Astrocyte (in vitro differentiated cells and primary cell): ENCODE measurements around the gene NECTIN4. TPM values are rescaled to one million over a fixed set of nuclear protein-coding genes. Genes with fewer than 3 reads are reported as not detected.
A peak's percentile ranks its signal among the peaks of the same experiment; 100 is the strongest.

Experiments used
- DNase-seq: peaks from one replicate; pipeline ENCODE4 v3.0.0-alpha.2; 2010; ENCODE audit warnings: low read depth
- FAIRE-seq: peaks from 2 replicates; lab custom pipeline; 2011; peaks lifted over from hg19 to GRCh38; lab: Jason Lieb, UNC
- H2AFZ ChIP-seq: 2 replicates; pipeline ENCODE4 v1.6.0; 2012; ENCODE audit warnings: low read depth, low read length, inconsistent platforms
- H3K27ac ChIP-seq: 2 replicates; pipeline ENCODE4 v1.5.1; 2011; ENCODE audit warnings: low read depth, low read length, inconsistent platforms
- H3K27me3 ChIP-seq: 2 replicates; pipeline ENCODE4 v1.6.0; 2011; ENCODE audit warnings: low read length, inconsistent platforms; ENCODE audit not compliant: insufficient read depth
- H3K36me3 ChIP-seq: 2 replicates; pipeline ENCODE4 v1.5.1; 2011; ENCODE audit warnings: low read length, inconsistent platforms; ENCODE audit not compliant: insufficient read depth
- H3K4me1 ChIP-seq: 2 replicates; pipeline ENCODE4 v1.5.1; 2011; ENCODE audit warnings: low read length, inconsistent platforms; ENCODE audit not compliant: insufficient read depth
- H3K4me2 ChIP-seq: 2 replicates; pipeline ENCODE4 v1.6.0; 2012; ENCODE audit warnings: low read length, inconsistent platforms
- H3K4me3 ChIP-seq: 2 replicates; pipeline ENCODE4 v1.5.1; 2011; ENCODE audit warnings: low read depth, mild to moderate bottlenecking, low read length, inconsistent platforms; ENCODE audit not compliant: insufficient read depth
- H3K79me2 ChIP-seq: 2 replicates; pipeline ENCODE4 v1.6.0; 2012; ENCODE audit warnings: mild to moderate bottlenecking, low read length, inconsistent platforms; ENCODE audit not compliant: insufficient read depth
- H3K9ac ChIP-seq: 2 replicates; pipeline ENCODE4 v1.6.0; 2012; ENCODE audit warnings: mild to moderate bottlenecking, low read length, inconsistent platforms
- H3K9me3 ChIP-seq: 2 replicates; pipeline ENCODE4 v1.5.1; 2012; ENCODE audit warnings: low read depth, mild to moderate bottlenecking, low read length, inconsistent platforms; ENCODE audit not compliant: insufficient read depth
- H4K20me1 ChIP-seq: 2 replicates; pipeline ENCODE4 v1.6.0; 2012; ENCODE audit warnings: low read length, inconsistent platforms; ENCODE audit not compliant: insufficient read depth
- H3K27ac Mint-ChIP-seq: one replicate; pipeline ENCODE4 v1.8.0; 2021; ENCODE audit warnings: mild to moderate bottlenecking, mixed read lengths; ENCODE audit not compliant: unreplicated experiment
- H3K27me3 Mint-ChIP-seq: one replicate; pipeline ENCODE4 v1.8.0; 2021; ENCODE audit warnings: low read depth, mixed read lengths; ENCODE audit not compliant: unreplicated experiment
- H3K36me3 Mint-ChIP-seq: one replicate; pipeline ENCODE4 v1.8.0; 2021; ENCODE audit warnings: low read depth, mixed read lengths; ENCODE audit not compliant: unreplicated experiment
- H3K4me1 Mint-ChIP-seq: one replicate; pipeline ENCODE4 v1.8.0; 2021; ENCODE audit warnings: low read depth, mixed read lengths; ENCODE audit not compliant: unreplicated experiment
- H3K4me3 Mint-ChIP-seq: one replicate; pipeline ENCODE4 v1.8.0; 2021; ENCODE audit warnings: mild to moderate bottlenecking, moderate library complexity, mixed read lengths; ENCODE audit not compliant: unreplicated experiment
- H3K9me3 Mint-ChIP-seq: one replicate; pipeline ENCODE4 v1.8.0; 2021; ENCODE audit warnings: mild to moderate bottlenecking, mixed read lengths; ENCODE audit not compliant: unreplicated experiment
- CTCF ChIP-seq: IDR thresholded peaks from 2 replicates; pipeline ENCODE4 v1.5.1; 2011; ENCODE audit warnings: low read depth, mild to moderate bottlenecking, inconsistent platforms, low read length, moderate library complexity; ENCODE audit not compliant: insufficient read depth
- EZH2 ChIP-seq: IDR thresholded peaks from 2 replicates; pipeline ENCODE4 v1.6.1; 2012; ENCODE audit warnings: mild to moderate bottlenecking, low read length, inconsistent platforms; ENCODE audit not compliant: insufficient read depth
- total RNA-seq: library from RNA; stranded (reverse); gene quantifications from 2 replicates; pipeline ENCODE4 v1.2.1, GENCODE V29; 2021

The NECTIN4 gene
- total RNA-seq, 1 donor from 2014 or later: 1.9 TPM

- peak overlapping the region; percentile 81 for H3K4me3 Mint-ChIP-seq
- H3K27me3 Mint-ChIP-seq: no peaks in the 10 kb centered on the region
- Histone ChIP-seq H2AFZ (peak overlapping the region; percentile 63), H3K4me2 (peak overlapping the region; percentile 75), H3K27ac (no peak overlapping the region), H3K79me2 (peaks cover 5% of the 10 kb centered on the region), H3K4me3 (peak overlapping the region; percentile 33), H3K27me3 (no peaks in the 10 kb centered on the region), H3K9ac (peak overlapping the region; percentile 50), H3K36me3 (peaks cover 19% of the 10 kb centered on the region), H4K20me1 (peaks cover 6% of the 10 kb centered on the region), H3K4me1 (no peaks in the 10 kb centered on the region), H3K9me3 (no peaks in the 10 kb centered on the region)
- H3K27ac Mint-ChIP-seq: no peak overlapping the region
- DNase-seq (no peak), FAIRE-seq (no peak)
- peaks cover 2% of the 10 kb centered on the region for H3K4me1 Mint-ChIP-seq
- H3K9me3 Mint-ChIP-seq: no peaks in the 10 kb centered on the region
- no peak for TF ChIP-seq CTCF
- TF ChIP-seq EZH2: no peak
- peaks cover 22% of the 10 kb centered on the region for H3K36me3 Mint-ChIP-seq
These were observed 51.5 kb downstream of the NECTIN4 start for GRCh38 chr1:161037661-161038522.

- DNase-seq (no peak), FAIRE-seq (no peak)
- Mint-ChIP-seq H3K36me3 (peaks cover 3% of the 10 kb centered on the region), H3K9me3 (no peaks in the 10 kb centered on the region), H3K27me3 (no peaks in the 10 kb centered on the region), H3K4me1 (no peaks in the 10 kb centered on the region), H3K27ac (no peak overlapping the region), H3K4me3 (no peak overlapping the region)
- Histone ChIP-seq H3K4me1 (no peaks in the 10 kb centered on the region), H4K20me1 (no peaks in the 10 kb centered on the region), H3K4me3 (no peak overlapping the region), H2AFZ (no peak overlapping the region), H3K4me2 (no peak overlapping the region), H3K36me3 (no peaks in the 10 kb centered on the region), H3K79me2 (no peaks in the 10 kb centered on the region), H3K9ac (no peak overlapping the region), H3K9me3 (no peaks in the 10 kb centered on the region), H3K27ac (no peak overlapping the region), H3K27me3 (no peaks in the 10 kb centered on the region)
- TF ChIP-seq CTCF: no peak
- TF ChIP-seq EZH2: no peak
These were observed 55.6 kb downstream of the NECTIN4 start for GRCh38 chr1:161033751-161034150.

- no peak overlapping the region for H3K9ac ChIP-seq
- Mint-ChIP-seq H3K27me3 (no peaks in the 10 kb centered on the region), H3K4me1 (no peaks in the 10 kb centered on the region), H3K36me3 (peaks cover 3% of the 10 kb centered on the region), H3K27ac (no peak overlapping the region), H3K4me3 (no peak overlapping the region), H3K9me3 (no peaks in the 10 kb centered on the region)
- H3K4me3 ChIP-seq: no peak overlapping the region
- no peak overlapping the region for H3K27ac ChIP-seq
- H2AFZ ChIP-seq: no peak overlapping the region
- no peaks in the 10 kb centered on the region for H3K79me2 ChIP-seq
- H3K4me2 ChIP-seq: no peak overlapping the region
- no peaks in the 10 kb centered on the region for H3K9me3 ChIP-seq
- H4K20me1 ChIP-seq: no peaks in the 10 kb centered on the region
- no peak for DNase-seq
- TF ChIP-seq CTCF (no peak), EZH2 (no peak)
- H3K27me3 ChIP-seq: no peaks in the 10 kb centered on the region
- no peak for FAIRE-seq
- H3K36me3 ChIP-seq: no peaks in the 10 kb centered on the region
- no peaks in the 10 kb centered on the region for H3K4me1 ChIP-seq
These were observed 56.9 kb downstream of the NECTIN4 start for GRCh38 chr1:161032409-161032808.
